Psoas muscle (tissue), 8 donors: Measurements from ENCODE around the gene CACUL1. TPM values are rescaled to one million over a fixed set of nuclear protein-coding genes. Genes with fewer than 3 reads are reported as not detected.
A peak's percentile ranks its signal among the peaks of the same experiment; 100 is the strongest.

Experiments
- ATAC-seq, 4 donors: fragments of 200-7000 bp; cut with Tn5 transposase; one replicate each; pipeline ENCODE4 v1.9.1; 2020; ENCODE audit warnings: moderate library complexity in 3 of 4, mild to moderate bottlenecking in 2 of 4
- DNase-seq, 2 donors: peaks; one replicate each; pipeline ENCODE4 v3.0.0-alpha.2; 2020
- H3K27ac ChIP-seq: fragments of 200-600 bp; one replicate; pipeline ENCODE4 v1.8.0; 2022
- H3K27me3 ChIP-seq, 3 donors: fragments of 200-600 bp in 1 of 3; one replicate each; pipeline versions ENCODE4 v1.6.1 to v1.8.0; 2013 to 2022; ENCODE audit warnings: low read length in 2 of 3, mild to moderate bottlenecking in 2 of 3, moderate library complexity in 1 of 3; ENCODE audit not compliant: insufficient read depth in 3 of 3
- H3K36me3 ChIP-seq, 2 donors: fragments of 200-600 bp in 1 of 2; one replicate each; pipeline versions ENCODE4 v1.6.1 to v1.8.0; 2013 to 2022; ENCODE audit warnings: low read depth in 1 of 2, mild to moderate bottlenecking in 1 of 2, moderate library complexity in 1 of 2; ENCODE audit not compliant: insufficient read depth in 1 of 2
- H3K4me1 ChIP-seq: fragments of 200-600 bp; one replicate; pipeline ENCODE4 v1.8.0; 2022
- H3K4me3 ChIP-seq: fragments of 200-600 bp; one replicate; pipeline ENCODE4 v1.8.0; 2022; ENCODE audit warnings: mild to moderate bottlenecking
- H3K9me3 ChIP-seq: fragments of 200-600 bp; one replicate; pipeline ENCODE4 v1.8.0; 2022
- WGBS, 3 donors: extraction: QIAGEN DNeasy Blood & Tissue Kit; methylation state at CpG; one replicate each; pipeline versions ENCODE4 v1.1.6 to v1.1.7; 2013; 5-methylcytosine and 5-hydroxymethylcytosine counted together
- intact Hi-C, 2 donors: fragments of 100-400 bp; cut with DNase I; formaldehyde crosslinking; loops; one replicate each; pipeline versions ENCODE4 v1.11.0 to v1.14.2; 2022
- polyA plus RNA-seq, 3 donors: library from polyadenylated mRNA; stranded (reverse); fragments of 200-250 nt; gene quantifications; one replicate each; pipeline ENCODE4 v1.2.3, GENCODE V29; 2013
- total RNA-seq, 4 donors: library from RNA; stranded (reverse); fragmentation: NEBNext Ultra II Directional in 2 of 4; extraction: Animal tissue kit (Norgen Biotek cat#: 25700) in 2 of 4; gene quantifications; one replicate each; pipeline versions ENCODE4 v1.2.1 to v1.2.4, GENCODE V29; 2021 to 2023
- TF ChIP-seq, protein P1 (sequence below): fragments of 200-600 bp; IDR thresholded peaks from one replicate; pipeline ENCODE4 v1.8.0; 2022; ENCODE audit warnings: antibody characterized with exemption
- donor health status: healthy with polysubstance abuse.
- donor health status: DM: no; HTN: no; CAD: no; lungs with moderate emphysema.
- donor health status: Bipolar disorder and iron deficiency.
- donor health status: healthy.
- donor health status: DM: yes; HTN: yes; CAD: no.
- donor health status: DM: no; HTN: no; CAD: no.
- donor health status: DM: no; HTN: no; CAD: no.
- donor health status: DM: yes; HTN: yes; CAD: no.

Gene CACUL1
- total and polyA plus RNA-seq, 7 donors = 5.9 to 41.0 (median 22.1) TPM

DNA sequence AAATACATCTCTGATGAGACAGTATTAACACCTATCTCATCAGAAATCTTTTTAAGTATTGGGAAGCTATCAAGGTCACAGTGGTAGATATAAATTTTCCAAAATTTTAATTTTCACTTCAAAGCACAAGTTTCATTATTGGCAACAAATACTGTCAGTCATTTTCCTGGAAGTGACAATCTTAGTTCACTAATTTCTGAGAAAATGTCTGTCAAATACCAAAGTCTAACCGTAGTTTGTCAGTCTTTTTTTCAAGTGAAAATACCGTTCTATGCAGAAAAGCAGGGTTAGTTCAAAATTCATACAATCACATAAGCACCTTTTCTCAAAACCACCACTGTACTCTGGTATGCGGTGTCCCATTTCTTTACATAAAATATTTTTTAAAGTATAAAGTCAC lies 40.4 kb downstream of the CACUL1 start:
- intact Hi-C loops = no loop called here
- no peak overlapping the region for H3K4me3 ChIP-seq
- H3K36me3 ChIP-seq = no peaks in the 10 kb centered on the region
- ATAC-seq (no peak), DNase-seq (no peak)
- peaks cover 26% of the 10 kb centered on the region for H3K4me1 ChIP-seq
- TF ChIP-seq, protein P1, sequence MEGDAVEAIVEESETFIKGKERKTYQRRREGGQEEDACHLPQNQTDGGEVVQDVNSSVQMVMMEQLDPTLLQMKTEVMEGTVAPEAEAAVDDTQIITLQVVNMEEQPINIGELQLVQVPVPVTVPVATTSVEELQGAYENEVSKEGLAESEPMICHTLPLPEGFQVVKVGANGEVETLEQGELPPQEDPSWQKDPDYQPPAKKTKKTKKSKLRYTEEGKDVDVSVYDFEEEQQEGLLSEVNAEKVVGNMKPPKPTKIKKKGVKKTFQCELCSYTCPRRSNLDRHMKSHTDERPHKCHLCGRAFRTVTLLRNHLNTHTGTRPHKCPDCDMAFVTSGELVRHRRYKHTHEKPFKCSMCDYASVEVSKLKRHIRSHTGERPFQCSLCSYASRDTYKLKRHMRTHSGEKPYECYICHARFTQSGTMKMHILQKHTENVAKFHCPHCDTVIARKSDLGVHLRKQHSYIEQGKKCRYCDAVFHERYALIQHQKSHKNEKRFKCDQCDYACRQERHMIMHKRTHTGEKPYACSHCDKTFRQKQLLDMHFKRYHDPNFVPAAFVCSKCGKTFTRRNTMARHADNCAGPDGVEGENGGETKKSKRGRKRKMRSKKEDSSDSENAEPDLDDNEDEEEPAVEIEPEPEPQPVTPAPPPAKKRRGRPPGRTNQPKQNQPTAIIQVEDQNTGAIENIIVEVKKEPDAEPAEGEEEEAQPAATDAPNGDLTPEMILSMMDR = no peak
- H3K27me3 ChIP-seq = no peaks in the 10 kb centered on the region
- WGBS, 3 donors = 89 to 94% (median 92%) methylated on average over 3 of the region's 3 CpGs
- no peaks in the 10 kb centered on the region for H3K9me3 ChIP-seq
- no peak overlapping the region for H3K27ac ChIP-seq

DNA sequence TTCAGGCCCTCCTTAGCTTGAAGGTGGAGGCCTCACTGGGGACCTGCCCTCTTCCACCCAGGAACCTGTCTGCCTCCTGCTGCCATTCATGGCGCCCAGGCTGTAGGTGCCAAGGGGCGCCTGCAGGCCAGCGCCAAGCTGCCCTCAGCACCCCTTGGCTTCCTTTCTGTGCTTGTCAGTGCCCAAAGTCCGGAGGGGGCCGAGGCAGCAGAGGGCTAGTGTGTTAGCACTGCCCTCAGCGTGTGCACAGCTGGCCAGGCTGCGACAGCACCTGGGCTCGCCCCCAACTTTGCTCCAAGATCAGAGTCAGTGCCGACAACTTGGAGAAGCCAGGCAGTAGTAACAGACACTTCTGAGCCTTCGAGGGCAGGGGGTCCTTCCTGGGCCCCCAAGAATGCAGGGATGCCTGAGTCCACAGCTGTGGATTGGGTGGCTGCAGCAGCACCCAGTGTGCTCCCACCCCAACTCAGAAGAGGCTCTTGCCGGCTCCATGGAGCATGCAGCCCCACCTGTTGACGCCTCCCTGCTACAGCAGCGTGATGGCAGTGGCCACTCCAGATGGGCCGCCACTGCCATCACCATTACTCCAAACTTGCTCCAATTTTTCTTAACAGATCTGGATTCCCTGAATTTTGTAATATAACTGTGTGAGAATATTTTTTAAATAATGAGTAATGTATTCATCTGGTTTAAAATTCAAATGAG lies 41.7 kb downstream of the CACUL1 start:
- H3K36me3 ChIP-seq = no peaks in the 10 kb centered on the region
- no peaks in the 10 kb centered on the region for H3K27me3 ChIP-seq
- DNase-seq (no peak), ATAC-seq (no peak)
- TF ChIP-seq, protein P1 = no peak
- intact Hi-C loops = no loop called here
- whole genome bisulfite sequencing, 3 donors = 87 to 92% (median 89%) methylated on average over 14 of the region's 14 CpGs
- H3K4me1 ChIP-seq = peaks cover 19% of the 10 kb centered on the region
- no peak overlapping the region for H3K4me3 ChIP-seq
- H3K27ac ChIP-seq = no peak overlapping the region
- no peaks in the 10 kb centered on the region for H3K9me3 ChIP-seq

DNA sequence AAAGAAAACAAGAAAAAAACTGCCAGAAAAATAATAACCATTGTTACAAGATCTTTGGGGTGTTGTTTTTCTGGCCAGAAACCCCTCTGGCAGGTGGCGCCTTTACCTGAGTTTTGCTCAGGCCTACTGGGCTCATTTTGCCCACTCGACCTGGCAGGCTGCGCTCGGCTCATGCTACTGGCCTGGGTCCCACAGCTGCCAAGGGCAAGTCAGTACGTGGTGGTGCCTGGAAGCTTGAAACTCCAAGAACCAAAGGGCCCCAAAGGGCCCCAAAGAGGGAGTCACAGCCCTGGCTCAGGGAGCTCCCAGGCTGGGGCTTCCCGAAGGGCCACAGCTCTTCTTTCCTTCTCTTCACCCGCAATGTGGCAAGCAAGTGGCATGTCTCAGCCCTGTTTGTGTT lies 42.7 kb downstream of the CACUL1 start:
- ATAC-seq (peak in 2 of 4 donors; percentile 18 to 34), DNase-seq (no peak)
- TF ChIP-seq, protein P1 = no peak
- no peaks in the 10 kb centered on the region for H3K9me3 ChIP-seq
- intact Hi-C loops = no loop called here
- H3K27ac ChIP-seq = no peak overlapping the region
- H3K4me3 ChIP-seq = no peak overlapping the region
- peaks cover 16% of the 10 kb centered on the region for H3K4me1 ChIP-seq
- 58 to 66% (median 59%) methylated on average over 7 of the region's 7 CpGs for WGBS, 3 donors
- H3K36me3 ChIP-seq = peaks cover 0 to 4% of the 10 kb centered on the region in 2 donors
- no peaks in the 10 kb centered on the region for H3K27me3 ChIP-seq

DNA sequence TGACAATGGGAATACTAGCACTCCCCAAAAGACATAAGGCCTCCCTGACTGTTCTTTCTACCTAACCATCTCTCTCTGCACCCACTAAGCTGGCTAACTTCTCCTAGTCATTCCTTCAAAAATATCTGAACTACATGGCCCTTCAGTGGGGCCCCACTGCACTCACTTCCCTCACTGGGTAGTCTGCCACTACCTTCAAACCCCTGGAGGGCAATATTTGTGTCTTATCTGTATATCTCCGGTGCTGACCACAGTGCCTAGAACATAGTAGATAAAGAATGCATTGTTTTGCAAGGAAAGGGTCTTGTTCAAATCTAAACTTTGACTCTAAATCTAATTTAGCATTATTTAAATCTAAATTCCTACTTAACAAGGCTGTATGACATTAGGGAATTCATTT lies 44.3 kb downstream of the CACUL1 start:
- DNase-seq = no peak
- WGBS, 3 donors = 86 to 89% (median 88%) methylated on average over 1 of the region's 1 CpG
- ATAC-seq = no peak
- Histone ChIP-seq H3K4me1 (peaks cover 7% of the 10 kb centered on the region), H3K9me3 (no peaks in the 10 kb centered on the region), H3K27me3 (no peaks in the 10 kb centered on the region), H3K36me3 (peaks cover 0 to 14% of the 10 kb centered on the region in 2 donors), H3K27ac (no peak overlapping the region), H3K4me3 (no peak overlapping the region)
- TF ChIP-seq, protein P1 = no peak
- intact Hi-C loops = no loop called here

DNA sequence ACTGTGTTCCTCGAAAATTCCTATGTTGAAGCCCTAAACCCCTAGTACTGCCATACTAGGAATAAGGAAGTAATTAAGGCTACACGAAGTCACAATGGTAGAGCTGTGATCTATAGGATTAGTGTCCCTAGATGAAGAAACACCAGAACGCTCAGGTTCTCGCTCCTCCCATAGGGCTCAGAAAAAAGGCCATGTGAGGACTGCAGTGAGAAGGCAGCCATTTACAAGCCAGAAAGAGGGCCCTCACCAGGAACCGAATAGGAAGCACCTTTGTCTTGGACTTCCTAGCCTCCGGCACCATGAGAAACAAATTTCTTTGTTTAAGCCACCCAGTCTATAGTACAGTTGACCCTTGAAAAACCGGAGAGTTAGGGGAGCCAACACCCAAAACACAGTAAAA lies 46.2 kb downstream of the CACUL1 start:
- H3K36me3 ChIP-seq = peaks cover 0 to 14% of the 10 kb centered on the region in 2 donors
- H3K4me1 ChIP-seq = peaks cover 7% of the 10 kb centered on the region
- WGBS, 3 donors = 81 to 86% (median 84%) methylated on average over 7 of the region's 7 CpGs
- no peak for ATAC-seq
- no peak overlapping the region for H3K27ac ChIP-seq
- intact Hi-C loops = no loop called here
- DNase-seq = no peak
- no peak overlapping the region for H3K4me3 ChIP-seq
- no peaks in the 10 kb centered on the region for H3K9me3 ChIP-seq
- no peaks in the 10 kb centered on the region for H3K27me3 ChIP-seq
- TF ChIP-seq, protein P1 = no peak
